ENCODE results near the gene CFAP92. TPM values are rescaled to one million over a fixed set of nuclear protein-coding genes. Genes with fewer than 3 reads are reported as not detected.

Gene CFAP92, protein sequence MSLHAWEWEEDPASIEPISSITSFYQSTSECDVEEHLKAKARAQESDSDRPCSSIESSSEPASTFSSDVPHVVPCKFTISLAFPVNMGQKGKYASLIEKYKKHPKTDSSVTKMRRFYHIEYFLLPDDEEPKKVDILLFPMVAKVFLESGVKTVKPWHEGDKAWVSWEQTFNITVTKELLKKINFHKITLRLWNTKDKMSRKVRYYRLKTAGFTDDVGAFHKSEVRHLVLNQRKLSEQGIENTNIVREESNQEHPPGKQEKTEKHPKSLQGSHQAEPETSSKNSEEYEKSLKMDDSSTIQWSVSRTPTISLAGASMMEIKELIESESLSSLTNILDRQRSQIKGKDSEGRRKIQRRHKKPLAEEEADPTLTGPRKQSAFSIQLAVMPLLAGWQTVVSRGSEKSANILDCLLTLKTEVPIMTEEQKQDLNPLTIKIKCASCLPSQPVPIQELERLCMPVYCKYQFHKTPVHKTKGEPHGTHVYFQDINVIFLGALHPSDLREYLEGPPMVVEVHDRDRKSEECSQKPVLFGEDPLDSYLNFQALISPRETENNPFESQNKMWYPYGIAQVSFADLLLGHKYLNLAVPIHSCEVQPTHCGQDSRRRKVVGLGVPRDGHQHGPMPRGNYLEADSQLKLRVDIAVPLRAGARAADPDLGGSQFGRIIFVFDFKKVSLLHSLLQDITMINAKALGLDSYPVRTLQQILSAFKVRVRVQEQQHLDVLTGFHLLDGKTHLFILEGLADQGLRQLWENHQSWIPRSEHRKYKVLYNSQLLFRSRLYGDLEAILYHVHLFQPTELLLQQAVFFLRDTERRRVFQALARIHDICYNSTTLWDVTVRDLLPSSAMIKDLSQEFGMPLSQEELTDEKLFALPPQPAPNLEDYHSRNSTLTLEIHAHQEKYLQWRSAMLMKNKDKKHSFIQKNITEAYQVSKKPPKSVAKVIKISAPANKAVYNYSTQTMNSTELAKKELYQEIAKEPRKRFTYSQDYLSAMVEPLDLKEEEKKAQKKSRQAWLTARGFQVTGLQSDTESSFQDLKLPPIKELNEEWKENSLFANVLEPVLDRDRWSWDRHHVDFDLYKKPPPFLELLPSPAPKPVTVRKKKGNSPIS
- 8.7 and 8.8 TPM in 2 replicates for total RNA-seq
- long read RNA-seq, full-length matches to known transcripts = 2 of 10 reads
- long read RNA-seq, partial matches to known transcripts = 3 of 10 reads
- long read RNA-seq, other reads (novel, unspliced or antisense) = 5 of 10 reads

- Mint-ChIP-seq H3K4me3 (peak within 1 kb of the TSS; percentile 84), H3K9me3 (no peaks in the 10 kb centered on the region), H3K36me3 (ENCODE audit: low read depth) (no peaks in the 10 kb centered on the region), H3K27me3 (ENCODE audit: low read depth) (no peaks in the 10 kb centered on the region), H3K27ac (ENCODE audit: unreplicated experiment) (peak within 1 kb of the TSS; percentile 50), H3K4me1 (peaks cover 54% of the 10 kb centered on the region)
- peak; percentile 89 for DNase-seq (ENCODE audit: low read depth, low spot score)
- TF ChIP-seq, protein P1, sequence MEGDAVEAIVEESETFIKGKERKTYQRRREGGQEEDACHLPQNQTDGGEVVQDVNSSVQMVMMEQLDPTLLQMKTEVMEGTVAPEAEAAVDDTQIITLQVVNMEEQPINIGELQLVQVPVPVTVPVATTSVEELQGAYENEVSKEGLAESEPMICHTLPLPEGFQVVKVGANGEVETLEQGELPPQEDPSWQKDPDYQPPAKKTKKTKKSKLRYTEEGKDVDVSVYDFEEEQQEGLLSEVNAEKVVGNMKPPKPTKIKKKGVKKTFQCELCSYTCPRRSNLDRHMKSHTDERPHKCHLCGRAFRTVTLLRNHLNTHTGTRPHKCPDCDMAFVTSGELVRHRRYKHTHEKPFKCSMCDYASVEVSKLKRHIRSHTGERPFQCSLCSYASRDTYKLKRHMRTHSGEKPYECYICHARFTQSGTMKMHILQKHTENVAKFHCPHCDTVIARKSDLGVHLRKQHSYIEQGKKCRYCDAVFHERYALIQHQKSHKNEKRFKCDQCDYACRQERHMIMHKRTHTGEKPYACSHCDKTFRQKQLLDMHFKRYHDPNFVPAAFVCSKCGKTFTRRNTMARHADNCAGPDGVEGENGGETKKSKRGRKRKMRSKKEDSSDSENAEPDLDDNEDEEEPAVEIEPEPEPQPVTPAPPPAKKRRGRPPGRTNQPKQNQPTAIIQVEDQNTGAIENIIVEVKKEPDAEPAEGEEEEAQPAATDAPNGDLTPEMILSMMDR (conservative IDR thresholded peaks at IDR 0.05) = no peak
Measured at GRCh38 chr3:128993461-128994172, at the start of gene CFAP92. TSS of gene CFAP92 (minus strand) at chr3:128994076. CDS start at chr3:128993304, 772 bp downstream.

DNA sequence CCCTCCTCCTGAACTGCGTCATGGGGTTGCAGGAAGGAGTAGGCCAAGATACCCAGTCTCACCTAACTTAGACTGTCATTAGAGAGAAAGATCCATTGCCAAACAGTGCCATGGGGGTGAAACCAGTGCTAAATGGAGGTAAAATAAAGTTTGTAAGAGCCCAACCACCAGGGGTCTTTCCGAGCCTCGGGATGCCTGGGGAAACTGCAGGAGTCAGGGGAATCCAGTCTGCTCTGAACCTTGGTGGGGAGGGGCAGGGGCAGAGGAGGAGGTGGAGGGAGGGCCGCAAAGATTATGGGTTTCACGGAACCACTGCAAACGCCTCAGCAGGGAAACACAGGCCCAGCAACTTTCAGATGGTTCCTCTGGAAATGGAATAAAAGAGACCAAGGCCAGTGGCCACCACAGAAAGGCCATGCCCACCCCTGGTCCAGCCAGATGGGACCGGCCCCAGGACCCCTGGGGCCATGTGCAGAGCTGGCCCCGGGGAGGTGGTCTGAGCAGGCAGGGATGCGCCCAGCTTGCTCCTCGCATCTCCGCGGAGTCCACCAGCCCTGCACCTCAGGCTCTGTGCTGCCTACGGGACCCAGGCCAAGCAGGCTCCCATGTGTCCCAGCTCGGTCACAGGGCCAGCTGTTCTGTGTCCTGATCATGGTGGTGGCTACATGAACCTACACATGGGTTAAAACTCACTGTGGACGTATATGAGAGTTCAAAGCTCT, 46.9 kb upstream of the CFAP92 start:
- Mint-ChIP-seq H3K36me3 (ENCODE audit: low read depth) (peaks cover 23% of the 10 kb centered on the region), H3K9me3 (peaks cover 8% of the 10 kb centered on the region), H3K27ac (ENCODE audit: unreplicated experiment) (peak overlapping the region; percentile 62), H3K27me3 (ENCODE audit: low read depth) (no peaks in the 10 kb centered on the region), H3K4me3 (no peak overlapping the region), H3K4me1 (no peaks in the 10 kb centered on the region)
- no peak for DNase-seq (ENCODE audit: low read depth, low spot score)
- TF ChIP-seq, protein P1 (conservative IDR thresholded peaks at IDR 0.05) = no peak

DNA sequence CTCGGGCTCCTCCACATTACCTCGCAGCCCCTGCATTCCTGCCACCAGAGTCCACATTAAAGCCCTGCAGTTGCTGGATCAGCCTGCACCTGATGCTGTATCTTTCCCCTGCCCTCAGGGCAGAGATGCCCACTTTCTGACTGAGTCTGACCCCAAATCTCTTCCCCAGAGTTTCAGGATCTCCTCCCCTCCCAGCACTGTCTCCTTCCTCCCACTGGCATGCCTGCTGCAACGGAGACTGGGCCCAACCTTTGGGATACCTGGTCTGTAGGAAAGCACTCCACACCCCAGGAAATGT, 46.1 kb upstream of the CFAP92 start:
- TF ChIP-seq, protein P1 (conservative IDR thresholded peaks at IDR 0.05) = no peak
- Mint-ChIP-seq H3K36me3 (ENCODE audit: low read depth) (peaks cover 23% of the 10 kb centered on the region), H3K27me3 (ENCODE audit: low read depth) (no peaks in the 10 kb centered on the region), H3K4me3 (no peak overlapping the region), H3K4me1 (no peaks in the 10 kb centered on the region), H3K27ac (ENCODE audit: unreplicated experiment) (peak overlapping the region; percentile 35), H3K9me3 (peaks cover 6% of the 10 kb centered on the region)
- DNase-seq (ENCODE audit: low read depth, low spot score) = no peak

DNA sequence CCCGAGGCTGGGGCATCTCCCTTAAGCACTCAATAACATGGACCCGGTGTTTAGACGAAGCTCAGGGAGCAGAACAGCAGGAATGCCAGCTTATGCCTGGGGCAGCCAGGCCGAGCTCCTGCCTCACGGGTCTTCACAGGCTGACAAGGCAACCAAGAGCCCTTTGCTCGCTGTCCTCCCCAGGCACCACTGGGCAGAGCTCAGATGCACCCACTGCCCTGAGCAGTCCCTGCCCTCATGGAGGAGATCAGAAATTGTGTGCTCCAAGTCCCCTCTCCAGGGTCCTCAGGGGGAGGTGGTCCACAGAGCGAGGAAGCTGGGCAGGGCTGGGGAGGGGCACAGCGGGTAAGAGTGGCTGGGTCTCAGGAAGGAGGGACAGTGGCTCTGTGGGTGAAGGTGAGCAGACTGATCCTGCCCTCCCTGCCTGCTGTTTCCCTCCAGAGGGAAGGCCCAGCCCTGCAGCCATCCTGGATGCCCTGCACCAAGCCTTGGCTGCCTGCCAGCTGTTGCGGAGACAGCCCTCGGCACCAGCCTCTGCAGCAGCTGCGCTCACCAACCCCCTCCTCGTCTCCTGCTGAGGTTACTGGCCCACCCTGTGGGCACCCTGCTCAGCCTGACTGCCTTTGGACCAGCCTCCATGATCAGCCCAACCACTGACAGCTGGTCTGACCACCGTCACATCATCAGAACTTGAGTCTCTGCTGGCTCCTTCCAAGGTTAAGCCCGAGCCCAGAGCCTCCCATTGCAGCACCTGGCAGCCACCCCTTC, 45.6 kb upstream of the CFAP92 start:
- Mint-ChIP-seq H3K4me3 (no peak overlapping the region), H3K9me3 (peaks cover 6% of the 10 kb centered on the region), H3K27ac (ENCODE audit: unreplicated experiment) (no peak overlapping the region), H3K36me3 (ENCODE audit: low read depth) (peaks cover 23% of the 10 kb centered on the region), H3K27me3 (ENCODE audit: low read depth) (no peaks in the 10 kb centered on the region), H3K4me1 (no peaks in the 10 kb centered on the region)
- no peak for DNase-seq (ENCODE audit: low read depth, low spot score)
- TF ChIP-seq, protein P1 (conservative IDR thresholded peaks at IDR 0.05) = no peak
